ENCODE measurements around the gene MYBL2.

GRCh38 chr20:43686820-43687219, 19.9 kb downstream of the MYBL2 start:
- TF ChIP-seq POLR2AphosphoS5 (IDR thresholded peaks at IDR 0.05; ENCODE audit: insufficient read depth in 1 of 2, low read depth in 1 of 2) (no peak), CTCF (IDR thresholded peaks at IDR 0.05) (no peak)
